IMR-90 (cell line): ENCODE results near the gene CARM1.

Experiments
- BHLHE40 ChIP-seq: fragments of 150-350 bp; IDR thresholded peaks from 2 replicates; pipeline ENCODE4 v1.6.1; 2016; ENCODE audit warnings: mild to moderate bottlenecking, low read depth, low read length
- CEBPB ChIP-seq: IDR thresholded peaks from 2 replicates; pipeline ENCODE4 v1.6.1; 2012; ENCODE audit warnings: low read depth, low read length, improper control_type of control experiment
- CHD1 ChIP-seq: IDR thresholded peaks from 2 replicates; pipeline ENCODE4 v1.6.1; 2012; ENCODE audit warnings: low read depth, low read length, improper control_type of control experiment
- MAFK ChIP-seq: IDR thresholded peaks from 2 replicates; pipeline ENCODE4 v1.6.1; 2012; ENCODE audit warnings: low read depth, low read length, improper control_type of control experiment
- MXI1 ChIP-seq: IDR thresholded peaks from 2 replicates; pipeline ENCODE4 v1.6.1; 2012; ENCODE audit warnings: low read depth, mild to moderate bottlenecking, low read length, moderate library complexity, borderline replicate concordance
- NFE2L2 ChIP-seq: fragments of 150-350 bp; IDR thresholded peaks from 2 replicates; pipeline ENCODE4 v1.6.1; 2016; ENCODE audit warnings: low read depth, mild to moderate bottlenecking, low read length
- POLR2A ChIP-seq: IDR thresholded peaks from 2 replicates; pipeline ENCODE4 v1.6.1; 2012; ENCODE audit warnings: mild to moderate bottlenecking, low read depth, low read length
- RAD21 ChIP-seq: IDR thresholded peaks from 2 replicates; pipeline ENCODE4 v1.6.1; 2012; ENCODE audit warnings: low read length, improper control_type of control experiment
- RCOR1 ChIP-seq: IDR thresholded peaks from 2 replicates; pipeline ENCODE4 v1.6.1; 2012; ENCODE audit warnings: mild to moderate bottlenecking, low read length, improper control_type of control experiment; ENCODE audit not compliant: insufficient replicate concordance
- SMC3 ChIP-seq: fragments of 150-350 bp; IDR thresholded peaks from 2 replicates; pipeline ENCODE4 v1.6.1; 2016; ENCODE audit warnings: low read depth, mild to moderate bottlenecking, antibody characterized with exemption, low read length, moderate library complexity
- TF ChIP-seq, protein P1 (sequence below): fragments of 150-350 bp; IDR thresholded peaks from 2 replicates; pipeline ENCODE4 v1.6.1; 2016; ENCODE audit warnings: low read depth, mild to moderate bottlenecking, low read length, moderate library complexity, borderline replicate concordance
- TF ChIP-seq, protein P2 (sequence below): conservative IDR thresholded peaks from 2 replicates; pipeline ENCODE4 v1.5.1; 2012; ENCODE audit warnings: mild to moderate bottlenecking, low read depth, low read length, improper control_type of control experiment

DNA sequence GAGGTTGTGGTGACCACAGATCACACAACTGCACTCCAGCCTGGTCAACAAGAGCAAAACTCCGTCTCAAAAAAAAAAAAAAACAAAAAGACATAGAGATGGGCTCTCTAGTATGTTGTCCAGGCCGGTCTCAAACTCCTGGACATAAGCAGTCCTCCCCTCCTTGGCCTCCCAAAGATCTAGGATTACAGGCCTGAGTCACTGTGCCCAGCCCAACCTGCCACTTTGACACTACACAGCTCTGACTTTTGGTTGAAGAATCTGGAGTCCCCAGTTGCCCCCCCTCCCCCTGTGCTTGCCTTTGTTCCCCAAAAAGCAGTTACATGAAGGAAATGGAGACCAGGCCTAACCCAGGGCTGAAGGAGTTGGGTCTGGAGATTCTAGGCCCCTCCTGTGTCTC is 12.9 kb downstream of the CARM1 start:
- TF ChIP-seq, protein P1, sequence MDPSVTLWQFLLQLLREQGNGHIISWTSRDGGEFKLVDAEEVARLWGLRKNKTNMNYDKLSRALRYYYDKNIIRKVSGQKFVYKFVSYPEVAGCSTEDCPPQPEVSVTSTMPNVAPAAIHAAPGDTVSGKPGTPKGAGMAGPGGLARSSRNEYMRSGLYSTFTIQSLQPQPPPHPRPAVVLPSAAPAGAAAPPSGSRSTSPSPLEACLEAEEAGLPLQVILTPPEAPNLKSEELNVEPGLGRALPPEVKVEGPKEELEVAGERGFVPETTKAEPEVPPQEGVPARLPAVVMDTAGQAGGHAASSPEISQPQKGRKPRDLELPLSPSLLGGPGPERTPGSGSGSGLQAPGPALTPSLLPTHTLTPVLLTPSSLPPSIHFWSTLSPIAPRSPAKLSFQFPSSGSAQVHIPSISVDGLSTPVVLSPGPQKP: no peak
- TF ChIP-seq MXI1 (no peak), POLR2A (no peak), MAFK (no peak), RCOR1 (no peak), SMC3 (no peak), CHD1 (no peak), RAD21 (no peak), NFE2L2 (no peak), BHLHE40 (no peak), CEBPB (no peak)
- TF ChIP-seq, protein P2, sequence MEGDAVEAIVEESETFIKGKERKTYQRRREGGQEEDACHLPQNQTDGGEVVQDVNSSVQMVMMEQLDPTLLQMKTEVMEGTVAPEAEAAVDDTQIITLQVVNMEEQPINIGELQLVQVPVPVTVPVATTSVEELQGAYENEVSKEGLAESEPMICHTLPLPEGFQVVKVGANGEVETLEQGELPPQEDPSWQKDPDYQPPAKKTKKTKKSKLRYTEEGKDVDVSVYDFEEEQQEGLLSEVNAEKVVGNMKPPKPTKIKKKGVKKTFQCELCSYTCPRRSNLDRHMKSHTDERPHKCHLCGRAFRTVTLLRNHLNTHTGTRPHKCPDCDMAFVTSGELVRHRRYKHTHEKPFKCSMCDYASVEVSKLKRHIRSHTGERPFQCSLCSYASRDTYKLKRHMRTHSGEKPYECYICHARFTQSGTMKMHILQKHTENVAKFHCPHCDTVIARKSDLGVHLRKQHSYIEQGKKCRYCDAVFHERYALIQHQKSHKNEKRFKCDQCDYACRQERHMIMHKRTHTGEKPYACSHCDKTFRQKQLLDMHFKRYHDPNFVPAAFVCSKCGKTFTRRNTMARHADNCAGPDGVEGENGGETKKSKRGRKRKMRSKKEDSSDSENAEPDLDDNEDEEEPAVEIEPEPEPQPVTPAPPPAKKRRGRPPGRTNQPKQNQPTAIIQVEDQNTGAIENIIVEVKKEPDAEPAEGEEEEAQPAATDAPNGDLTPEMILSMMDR: no peak
